HS-5 (cell line): ENCODE data around the gene UTS2B.

ENCODE experiments used
- DNase-seq: peaks from one replicate; pipeline ENCODE4 v3.0.0-alpha.2; 2012; ENCODE audit warnings: low read depth

UTS2B gene

DNA sequence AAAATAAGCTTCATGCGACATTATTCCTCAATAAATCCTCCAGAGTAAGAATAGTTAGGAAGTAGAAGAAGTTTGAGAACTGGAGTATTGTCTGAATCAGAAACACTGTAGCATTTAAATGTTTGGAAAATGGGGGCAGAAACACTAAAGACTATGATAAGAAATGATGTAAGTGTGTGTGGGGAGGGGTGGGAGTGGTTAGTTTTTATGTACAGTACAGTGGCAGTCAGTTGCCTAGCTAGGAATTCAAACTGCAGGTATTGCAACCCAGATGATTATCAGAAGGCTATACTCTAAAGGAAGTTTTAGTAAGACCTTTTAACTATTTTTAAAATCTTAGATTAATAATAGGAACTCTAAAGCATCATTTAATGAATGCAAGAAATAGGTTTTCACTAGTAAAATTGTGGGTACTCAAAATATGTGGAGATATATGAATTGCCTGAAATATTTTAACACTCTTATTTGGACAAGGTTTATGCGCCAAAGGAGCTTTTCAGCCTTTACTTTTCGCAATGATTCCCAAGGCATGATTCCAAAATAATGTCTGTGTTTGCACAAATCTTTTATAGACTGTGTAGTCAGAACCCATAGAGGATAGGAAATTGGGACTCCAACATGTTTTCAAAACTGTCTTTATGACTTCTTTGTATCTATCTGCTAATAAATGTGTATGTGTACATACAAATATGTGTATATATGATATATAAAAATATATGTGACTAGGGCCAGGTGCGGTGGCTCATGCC lies 9.1 kb downstream of the UTS2B start:
- DNase-seq, result no peak

DNA sequence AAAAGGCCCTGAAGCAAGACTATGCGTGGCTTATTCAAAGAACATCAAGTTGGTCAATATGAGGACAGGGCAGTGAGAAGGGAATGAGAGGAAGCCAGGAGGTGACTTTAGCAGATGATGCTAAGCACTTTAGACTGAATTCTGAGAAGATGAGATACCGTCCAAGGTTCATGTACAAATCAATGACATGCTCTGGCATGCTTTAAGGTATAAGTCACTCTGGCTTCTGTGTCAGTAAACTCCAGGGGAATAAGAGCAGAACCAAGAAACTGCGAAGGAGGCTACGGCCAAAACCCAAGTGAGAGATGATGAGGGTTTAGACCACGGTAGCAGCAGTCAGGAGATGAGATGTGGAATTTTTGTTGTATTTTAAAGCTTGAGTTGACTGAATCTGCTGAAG lies 10.0 kb downstream of the UTS2B start:
- no peak for DNase-seq

DNA sequence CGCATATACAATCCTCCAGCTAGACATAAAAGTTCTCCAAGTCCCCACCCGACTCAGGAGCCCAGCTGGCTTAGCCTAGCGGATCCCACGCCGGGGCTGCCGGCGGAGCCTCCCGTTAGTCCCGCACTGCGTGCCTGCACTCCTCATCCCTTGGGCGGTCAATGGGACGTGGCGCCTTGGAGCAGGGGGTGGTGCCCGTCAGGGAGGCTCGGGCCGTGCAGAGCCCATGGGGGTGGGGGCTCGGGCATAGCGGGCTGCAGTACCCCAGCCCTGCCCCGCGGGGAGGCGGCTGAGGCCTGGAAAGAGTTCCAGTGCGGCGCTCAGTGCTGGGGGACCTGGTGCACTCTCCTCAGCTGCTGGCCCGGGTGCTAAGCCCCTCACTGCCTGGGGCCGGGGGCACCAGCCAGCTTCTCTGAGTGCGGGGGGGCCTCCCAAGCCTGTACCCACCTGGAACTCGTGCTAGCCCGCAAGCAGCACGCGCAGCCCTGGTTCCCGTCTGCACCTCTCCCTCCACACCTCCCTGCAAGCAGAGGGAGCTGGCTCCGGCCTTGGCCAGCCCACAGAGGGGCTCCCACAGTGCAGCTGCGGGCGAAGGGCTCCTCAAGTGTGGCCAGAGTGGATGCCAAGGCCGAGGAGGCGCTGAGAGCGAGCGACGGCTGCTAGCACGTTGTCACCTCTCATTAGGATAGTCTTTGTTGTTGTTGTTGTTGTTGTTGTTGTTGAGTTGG lies 13.3 kb downstream of the UTS2B start:
- no peak for DNase-seq

DNA sequence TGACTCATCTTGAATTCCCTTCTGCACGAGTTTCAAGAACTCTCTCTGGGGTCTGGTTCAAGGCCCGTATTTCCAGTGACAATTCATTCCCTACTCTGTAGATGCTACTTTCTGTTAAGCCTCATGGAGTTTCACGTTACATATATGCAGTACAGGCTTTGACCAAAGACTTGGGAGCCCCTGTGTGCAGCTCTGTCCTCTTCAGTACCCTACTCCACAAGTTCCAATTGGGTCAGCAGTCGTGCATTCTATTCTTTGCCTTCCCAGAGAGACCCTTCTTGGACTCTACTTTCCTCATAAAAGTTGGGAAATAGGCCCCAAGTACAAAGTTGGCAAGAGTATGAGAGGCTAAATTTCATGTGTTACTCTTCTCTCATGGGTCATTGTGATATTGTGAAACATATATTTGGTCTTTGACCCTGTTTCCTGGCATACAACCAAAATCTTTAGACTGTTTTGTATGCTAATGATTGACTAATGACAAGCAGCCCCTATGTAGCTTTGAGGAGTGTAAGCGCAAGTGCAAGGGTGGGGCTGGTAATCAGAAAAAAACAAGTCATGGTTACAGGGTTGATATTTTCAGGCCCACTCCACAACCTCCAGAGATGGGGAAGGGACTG lies 16.1 kb downstream of the UTS2B start:
- no peak for DNase-seq

DNA sequence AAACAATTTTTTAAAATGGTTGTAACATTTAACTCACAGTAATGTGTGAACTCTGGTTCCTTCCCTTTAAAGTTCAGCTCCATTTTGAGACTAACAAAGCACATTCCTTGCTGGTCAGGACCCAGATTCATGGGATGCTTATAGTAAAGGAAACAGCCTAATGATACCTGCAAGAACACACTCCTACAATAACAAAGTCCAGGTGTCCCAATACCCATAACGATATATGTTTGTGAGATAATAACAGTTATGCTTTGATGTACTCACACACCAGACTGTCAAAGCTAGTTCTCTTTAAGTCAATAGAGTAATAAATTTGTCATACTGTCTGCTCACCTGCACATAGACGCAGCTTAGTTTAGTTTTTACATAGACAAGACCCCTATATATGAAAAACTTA lies 17.0 kb downstream of the UTS2B start:
- no peak for DNase-seq

DNA sequence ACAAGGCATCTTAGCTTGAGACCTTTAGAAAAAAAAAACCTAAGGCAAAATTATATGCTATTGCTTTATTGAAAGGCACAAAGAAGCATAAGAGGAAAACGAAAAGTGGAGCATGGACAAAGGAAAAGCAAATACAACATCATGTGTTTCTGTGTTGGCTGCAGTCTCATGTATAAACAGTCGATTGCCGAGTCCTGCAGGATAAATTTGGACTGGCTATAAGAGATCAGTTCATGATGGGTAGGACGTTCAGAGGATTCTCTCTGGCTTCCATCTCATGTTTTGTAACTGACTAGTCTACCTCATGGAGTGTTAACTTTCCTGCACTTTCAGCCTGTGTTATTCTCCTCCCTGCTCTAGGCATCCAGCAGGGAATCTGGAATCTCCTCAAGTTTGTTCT lies 23.0 kb downstream of the UTS2B start:
- no peak for DNase-seq

DNA sequence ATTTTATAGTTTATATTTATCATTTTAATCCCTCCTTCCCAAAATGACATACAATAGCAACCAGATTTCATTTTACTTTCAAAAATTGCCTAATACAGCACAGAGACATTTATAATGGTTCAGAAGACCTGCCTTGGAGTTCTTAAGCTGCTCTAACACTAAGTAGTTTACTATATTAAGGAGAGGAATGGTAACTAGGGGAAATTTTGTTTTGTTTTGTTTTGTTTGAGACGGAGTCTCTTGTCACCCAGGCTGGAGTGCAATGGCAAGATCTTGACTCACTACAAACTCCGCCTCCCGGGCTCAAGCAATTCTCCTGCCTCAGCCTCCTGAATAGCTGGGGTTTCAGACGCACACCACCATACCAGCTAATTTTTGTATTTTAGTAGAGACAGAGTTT lies 23.9 kb downstream of the UTS2B start:
- DNase-seq, result no peak

DNA sequence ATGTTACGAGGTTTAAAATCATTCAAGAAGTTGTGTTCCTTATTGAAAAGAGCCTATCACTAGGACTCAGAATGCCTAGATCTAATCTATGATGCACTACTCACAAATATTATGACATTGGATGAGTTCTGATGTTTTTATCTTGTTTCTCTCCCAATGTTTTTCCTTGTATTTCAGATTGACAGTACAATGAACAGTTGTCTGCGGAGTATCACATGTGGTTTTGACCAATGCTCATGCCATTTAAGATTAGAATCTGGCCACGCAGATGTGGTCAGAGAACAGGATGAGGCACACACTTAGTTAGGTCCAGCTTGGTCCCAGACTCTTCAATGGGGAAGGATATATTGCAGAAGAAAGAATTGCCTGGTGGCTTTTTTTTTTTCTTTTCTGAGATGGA lies 26.7 kb downstream of the UTS2B start:
- DNase-seq, result no peak

DNA sequence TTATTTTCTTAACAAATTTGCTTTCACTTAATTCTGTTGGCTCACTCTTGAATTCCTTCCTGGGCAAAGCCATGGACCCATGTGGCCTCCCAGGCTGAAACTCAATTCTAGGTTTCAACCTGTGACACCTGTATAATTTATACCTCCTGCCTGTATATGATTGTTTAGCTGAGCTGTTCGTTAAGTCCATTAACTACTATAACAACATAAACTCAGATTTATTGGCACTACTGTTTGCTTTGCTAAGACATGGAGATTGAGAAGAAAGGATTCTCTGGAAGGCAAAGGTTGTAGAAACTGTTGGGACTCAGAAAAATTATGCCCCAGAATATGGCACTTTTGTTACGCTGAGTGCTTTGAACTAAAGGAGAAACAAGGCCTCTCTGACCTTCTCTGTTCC lies 27.9 kb downstream of the UTS2B start:
- DNase-seq, result no peak

DNA sequence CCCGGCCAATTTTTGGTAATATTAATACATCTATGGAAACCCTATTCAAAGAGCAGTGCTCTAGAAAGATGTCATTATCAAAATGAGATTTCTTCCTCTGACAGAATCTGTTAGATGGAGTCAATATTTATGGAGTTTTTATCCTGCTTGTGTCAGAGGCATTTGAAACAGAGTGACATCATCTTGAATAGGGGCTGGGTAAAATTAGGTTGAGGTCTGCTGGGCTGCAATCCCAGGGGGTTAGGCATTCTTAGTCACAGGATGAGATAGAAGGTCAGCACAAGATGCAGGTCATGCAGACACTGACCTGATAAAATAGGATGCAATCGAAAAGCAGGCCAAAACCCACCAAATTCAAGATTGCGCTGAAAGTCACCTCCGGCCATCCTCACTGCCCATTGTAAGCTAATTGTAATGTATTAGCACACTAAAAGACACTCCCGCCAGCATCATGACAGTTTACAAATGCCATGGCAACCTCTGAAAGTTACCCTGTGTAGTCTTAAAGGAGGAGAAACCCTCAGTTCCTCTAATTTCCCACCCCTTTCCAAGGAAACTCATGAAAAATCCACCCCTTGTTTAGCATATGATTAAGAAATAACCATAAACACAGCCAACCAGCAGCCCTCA lies 28.4 kb downstream of the UTS2B start:
- no peak for DNase-seq

DNA sequence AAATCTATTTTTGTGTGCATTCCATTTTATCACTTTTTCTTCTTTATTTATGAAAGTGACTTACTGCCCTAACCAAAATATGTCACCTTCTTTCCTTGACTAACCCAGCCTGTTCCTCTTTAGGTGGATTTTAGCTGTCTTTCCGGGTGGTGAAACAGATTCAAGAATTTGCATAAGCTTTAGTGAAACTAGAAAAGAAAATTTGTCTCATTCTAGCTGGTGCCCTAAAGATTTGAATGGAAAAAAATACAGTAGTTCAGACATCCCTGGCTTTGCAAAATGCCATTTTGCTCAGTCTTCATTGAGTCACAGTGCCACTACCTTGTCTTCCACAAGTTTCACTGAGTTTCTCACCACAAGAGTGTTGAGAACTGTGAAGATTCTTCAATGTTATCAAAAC lies 29.3 kb downstream of the UTS2B start:
- DNase-seq, result no peak

DNA sequence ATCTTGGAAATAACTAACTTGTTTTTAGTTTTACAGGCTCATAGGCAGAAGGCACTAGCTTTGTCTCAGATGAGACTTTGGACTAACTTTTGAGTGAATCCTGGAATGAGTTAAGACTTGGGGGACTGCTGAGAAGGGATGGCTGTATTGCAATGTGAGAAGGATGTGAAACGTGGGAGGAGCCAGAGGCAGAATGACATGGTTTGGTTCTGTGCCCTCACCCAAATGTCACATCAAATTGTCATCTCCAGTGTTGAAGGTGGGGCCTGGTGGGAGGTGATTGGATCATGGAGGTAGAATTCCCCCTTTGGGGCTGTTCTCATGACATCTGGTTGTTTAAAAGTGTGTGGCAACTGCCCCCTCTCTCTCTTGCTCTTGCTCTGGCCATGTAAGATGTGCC lies 29.9 kb downstream of the UTS2B start:
- DNase-seq, result no peak

DNA sequence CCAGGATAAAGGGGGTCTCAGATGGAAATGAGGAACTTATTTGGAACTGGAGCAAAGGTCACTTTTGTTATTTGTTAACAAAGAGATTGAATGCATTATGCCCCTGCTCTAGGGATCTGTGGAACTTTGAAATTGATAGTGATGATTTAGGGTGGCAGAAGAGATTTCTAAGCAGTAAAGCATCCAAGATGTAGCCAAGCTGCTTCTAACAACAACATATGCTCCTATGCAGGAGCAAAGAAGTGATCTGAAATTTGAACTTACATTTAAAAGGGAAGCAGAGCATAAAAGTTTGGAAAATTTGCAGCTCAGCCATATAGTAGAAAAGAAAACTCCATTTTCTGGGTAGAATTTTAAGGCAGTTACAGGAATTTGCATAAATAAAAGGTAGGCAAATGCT lies 31.5 kb downstream of the UTS2B start:
- no peak for DNase-seq

DNA sequence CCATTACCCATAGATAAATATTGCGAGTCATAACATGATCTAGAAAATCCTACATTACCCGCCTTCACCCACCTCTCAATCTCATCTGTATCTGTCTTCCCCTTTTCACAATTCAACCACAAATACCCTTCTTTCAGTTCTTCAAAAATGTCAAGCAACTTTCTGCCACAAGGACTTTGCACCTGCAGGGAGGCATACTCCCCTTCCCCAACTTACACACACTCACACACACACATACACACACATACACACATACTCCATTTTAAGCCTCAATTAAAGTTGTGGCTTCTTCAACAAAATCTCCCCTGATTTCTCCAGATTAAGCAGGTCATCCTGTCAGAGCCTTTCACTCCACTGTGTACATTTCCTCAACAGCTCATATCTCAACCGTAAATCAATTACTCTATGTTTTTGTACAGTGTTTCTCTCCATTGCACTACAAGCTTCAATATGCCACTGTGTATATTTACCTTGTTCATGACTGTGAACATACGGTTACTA lies 34.2 kb downstream of the UTS2B start:
- DNase-seq, result no peak

DNA sequence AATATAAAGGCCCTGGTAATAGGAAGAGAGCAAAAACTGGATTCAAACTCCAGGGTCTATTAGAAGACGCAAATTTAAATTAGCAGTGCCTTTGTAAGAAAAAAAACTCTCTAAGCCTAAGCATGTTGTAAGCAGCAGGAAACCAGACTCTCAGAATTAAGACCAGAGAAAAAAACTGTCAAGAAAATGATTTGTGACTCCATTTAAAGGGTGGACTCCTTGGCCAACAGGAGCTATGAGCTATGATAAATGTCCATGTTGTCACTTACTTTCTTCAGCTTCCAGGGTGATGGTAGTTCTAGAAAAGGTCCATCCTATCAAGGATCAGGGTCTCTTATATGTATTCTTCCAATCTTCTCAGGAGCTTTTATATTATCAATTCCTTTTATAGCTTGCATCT lies 36.0 kb downstream of the UTS2B start:
- DNase-seq, result no peak

DNA sequence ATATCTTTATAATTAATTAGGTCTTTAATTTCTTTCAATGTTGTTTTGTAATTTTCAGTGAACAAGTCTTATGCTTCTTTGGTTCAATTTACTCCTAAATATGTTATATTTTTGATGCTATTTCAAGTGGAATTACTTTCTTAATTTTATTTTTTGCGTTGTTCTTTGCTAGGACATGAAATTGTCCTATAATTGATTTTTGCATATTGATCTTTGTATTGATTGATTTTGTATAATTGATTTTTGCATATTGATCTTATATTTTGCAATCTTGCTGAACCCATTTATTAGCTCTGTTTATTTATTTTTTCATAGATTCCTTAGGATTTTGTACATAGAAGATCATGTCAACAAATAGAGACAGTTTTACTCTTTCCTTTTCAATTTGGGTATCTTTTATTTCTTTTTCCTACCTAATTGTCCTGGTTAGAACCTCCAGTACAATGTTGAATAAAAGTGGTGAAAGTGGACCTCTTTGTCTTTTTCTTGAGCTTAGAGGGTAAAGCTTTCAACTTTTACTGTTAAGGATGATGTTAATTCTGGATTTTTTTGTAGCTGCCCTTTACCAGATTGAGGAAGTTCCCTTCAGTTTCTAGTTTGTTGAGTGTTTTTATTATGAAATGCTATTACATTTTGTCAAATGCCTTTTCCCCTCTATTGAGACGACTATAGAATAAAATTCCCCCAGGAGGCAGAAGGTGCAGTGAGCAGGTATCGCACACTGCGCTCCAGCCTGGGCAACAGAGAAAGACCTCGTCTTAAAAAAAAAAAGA lies 37.9 kb downstream of the UTS2B start:
- DNase-seq, result no peak

DNA sequence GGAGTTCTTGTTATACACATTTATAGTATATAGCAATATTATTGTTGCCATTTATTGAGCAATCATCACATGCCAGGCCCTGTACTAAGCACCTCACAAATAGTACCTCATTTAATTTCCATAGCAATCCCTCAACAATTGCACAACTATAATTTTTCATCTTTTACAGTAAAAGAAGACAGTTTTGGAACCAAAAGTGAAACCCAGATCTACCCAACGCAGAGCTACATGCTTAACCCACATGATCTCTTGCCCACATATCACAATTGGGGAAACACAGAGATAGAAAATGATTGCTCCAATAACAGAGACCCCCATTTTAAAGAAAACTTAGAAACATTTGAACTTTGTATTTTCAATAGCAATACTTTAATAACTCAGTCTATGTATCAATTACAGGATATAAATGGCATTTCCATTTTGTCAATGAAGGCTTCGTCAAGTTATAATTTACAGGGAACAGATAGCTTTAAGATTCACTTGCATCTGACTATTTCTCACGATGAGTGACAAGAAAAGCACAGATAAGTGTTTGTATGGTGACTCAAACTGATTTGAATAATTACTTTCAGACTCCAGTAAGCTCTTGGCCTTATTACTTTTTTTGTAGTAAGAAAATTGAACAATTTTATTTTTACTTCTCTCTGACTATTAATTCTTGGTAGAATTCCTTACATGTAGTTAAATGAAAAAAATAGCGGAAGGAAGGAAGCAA lies 39.9 kb downstream of the UTS2B start:
- no peak for DNase-seq

DNA sequence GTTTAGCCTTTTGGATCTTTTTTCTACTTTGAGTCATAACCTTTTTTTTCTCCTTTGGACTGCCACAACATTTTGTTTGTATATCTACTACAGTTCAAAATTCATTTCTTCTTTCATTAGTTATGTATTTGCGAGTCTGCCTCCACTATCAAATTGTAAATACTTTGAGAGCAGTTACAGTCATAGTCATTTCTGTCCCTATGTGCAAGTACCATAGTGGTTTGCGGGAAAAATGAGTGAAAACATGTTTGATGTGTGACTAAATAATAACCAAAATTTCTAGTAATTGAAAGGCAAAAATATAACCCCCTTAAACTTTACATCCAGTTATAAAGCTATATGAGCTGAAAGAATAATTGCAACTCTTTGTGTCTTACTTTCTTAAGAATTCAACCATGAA lies 46.9 kb downstream of the UTS2B start:
- no peak for DNase-seq

DNA sequence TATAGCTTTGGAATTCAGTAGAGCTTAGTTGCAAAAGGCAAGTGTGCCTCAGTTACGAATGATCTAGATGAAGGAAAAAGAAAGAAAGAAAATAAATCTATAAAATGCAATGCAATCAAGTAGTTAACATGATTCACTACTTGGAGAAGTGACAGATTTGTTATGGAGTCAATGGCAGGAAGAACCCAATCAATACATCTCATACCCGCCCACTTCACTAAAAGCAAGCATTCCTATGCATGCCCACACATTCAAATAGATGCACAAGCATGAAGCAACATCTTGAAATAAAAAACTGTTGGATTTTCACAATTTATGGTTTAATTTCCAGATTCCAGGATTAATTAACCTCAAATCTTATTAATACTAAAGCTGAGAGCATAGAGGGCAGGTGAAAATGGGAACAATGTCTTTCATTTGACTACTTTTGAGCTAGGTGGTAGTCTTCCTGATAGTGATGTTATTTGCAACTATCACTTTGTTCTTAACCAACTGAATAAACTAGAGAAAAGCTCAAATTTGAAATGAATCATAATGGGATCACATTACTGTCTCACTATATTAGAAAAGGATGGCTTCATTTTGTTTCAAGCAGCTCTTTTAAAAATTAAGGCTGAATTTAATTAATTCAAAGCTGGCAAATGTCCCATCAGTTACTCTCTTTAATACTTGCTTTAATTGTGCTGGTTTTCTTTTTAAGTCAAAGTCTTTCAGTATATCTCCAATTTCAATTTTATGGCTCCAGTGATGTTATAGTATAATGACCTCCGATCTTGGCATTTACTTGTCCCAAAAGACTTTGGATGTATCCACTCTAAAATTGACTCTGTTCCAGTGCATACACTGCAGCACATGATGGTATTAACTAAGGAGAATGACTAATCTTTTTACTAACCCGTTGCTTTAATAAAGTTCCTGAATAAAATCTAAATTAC lies 47.8 kb downstream of the UTS2B start:
- DNase-seq, result no peak

DNA sequence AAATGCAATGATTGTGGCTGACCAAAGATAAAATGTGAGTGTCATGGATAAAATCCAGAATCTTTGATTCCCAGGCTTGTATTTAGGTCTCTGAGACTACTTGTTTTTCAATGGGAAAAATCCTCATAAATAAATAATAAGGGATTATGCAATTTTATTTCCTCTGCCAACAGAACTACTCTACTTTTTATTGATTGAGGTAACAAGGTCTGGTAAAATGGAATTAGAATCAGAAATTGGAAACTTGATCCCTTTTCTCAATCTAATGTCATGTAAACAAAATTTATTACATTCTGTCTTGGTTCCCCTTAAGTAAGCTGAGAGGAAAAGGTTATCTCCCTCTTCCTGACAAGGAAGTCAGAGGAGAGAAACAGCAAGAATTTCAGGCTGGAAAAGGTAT lies 49.4 kb downstream of the UTS2B start:
- DNase-seq, result no peak
